OCI-LY7 (cell line): Measurements from ENCODE around the gene GALNT10. TPM values are rescaled to one million over a fixed set of nuclear protein-coding genes. Genes with fewer than 3 reads are reported as not detected.

Experiments used
- BruUV-seq: library from RNA; stranded (reverse); fragments of 400-500 nt; replicated peaks from 2 replicates; lab custom pipeline; 2021; lab: Mats Ljungman, UMichigan
- CTCF ChIA-PET: fragments of 300-600 bp; sonication (Branson Sonifier 250); formaldehyde crosslinking; loops from one replicate; lab custom pipeline; 2022; ENCODE audit warnings: antibody characterized with exemption; ENCODE audit not compliant: unreplicated experiment; lab: Charles Lee
- POLR2A ChIA-PET: fragments of 300-600 bp; sonication (Branson Sonifier 250); formaldehyde crosslinking; loops from one replicate; lab custom pipeline; 2022; ENCODE audit warnings: antibody characterized with exemption; lab: Charles Lee
- DNase-seq: peaks from one replicate; pipeline ENCODE4 v3.0.0-alpha.2; 2015; ENCODE audit warnings: low spot score
- H2AFZ ChIP-seq: fragments of 200-600 bp; sonication (generic), shearing (Covaris generic); 2 replicates; pipeline ENCODE4 v1.6.1; 2014; ENCODE audit warnings: mild to moderate bottlenecking, antibody characterized with exemption, low read length, moderate library complexity
- H3K27ac ChIP-seq: fragments of 200-600 bp; sonication (generic); 2 replicates; pipeline ENCODE4 v1.5.1; 2014; ENCODE audit warnings: mixed run types, low read depth, mild to moderate bottlenecking, moderate library complexity, low read length, inconsistent platforms; ENCODE audit not compliant: poor library complexity, severe bottlenecking
- H3K36me3 ChIP-seq: fragments of 200-600 bp; sonication (generic); 2 replicates; pipeline ENCODE4 v1.6.1; 2014; ENCODE audit warnings: mild to moderate bottlenecking, antibody characterized with exemption, low read length, moderate library complexity, mixed read lengths; ENCODE audit not compliant: insufficient read depth
- H3K4me1 ChIP-seq: fragments of 200-600 bp; sonication (generic); 2 replicates; pipeline ENCODE4 v1.5.1; 2014; ENCODE audit warnings: mild to moderate bottlenecking, low read length; ENCODE audit not compliant: insufficient read depth, poor library complexity, severe bottlenecking
- H3K4me2 ChIP-seq: fragments of 200-600 bp; sonication (generic); 2 replicates; pipeline ENCODE4 v1.6.1; 2014; ENCODE audit warnings: mild to moderate bottlenecking, low read length
- H3K4me3 ChIP-seq: fragments of 200-600 bp; sonication (generic); 2 replicates; pipeline ENCODE4 v1.5.1; 2014; ENCODE audit warnings: mild to moderate bottlenecking, low read depth, low read length; ENCODE audit not compliant: poor library complexity, severe bottlenecking
- H3K79me2 ChIP-seq: fragments of 200-600 bp; sonication (generic); 2 replicates; pipeline ENCODE4 v1.6.1; 2016; ENCODE audit warnings: low read depth, mild to moderate bottlenecking, low read length, moderate library complexity, mixed read lengths; ENCODE audit not compliant: insufficient read depth
- H3K9me2 ChIP-seq: fragments of 200-600 bp; sonication (generic); 2 replicates; pipeline ENCODE4 v1.6.1; 2016; ENCODE audit warnings: mild to moderate bottlenecking, low read length, mixed read lengths; ENCODE audit not compliant: insufficient read depth
- H3K9me3 ChIP-seq: fragments of 200-600 bp; sonication (generic); 2 replicates; pipeline ENCODE4 v1.6.1; 2014; ENCODE audit warnings: mild to moderate bottlenecking, mixed run types, low read length, mixed read lengths
- H4K20me1 ChIP-seq: fragments of 200-600 bp; sonication (generic); 2 replicates; pipeline ENCODE4 v1.6.1; 2014; ENCODE audit warnings: mild to moderate bottlenecking, antibody characterized with exemption, low read length, moderate library complexity, mixed read lengths; ENCODE audit not compliant: insufficient read depth
- CTCF ChIP-seq: fragments of 200-600 bp; sonication (generic); conservative IDR thresholded peaks from 2 replicates; pipeline ENCODE4 v1.5.1; 2014; ENCODE audit warnings: mild to moderate bottlenecking, antibody characterized with exemption, low read length, moderate library complexity, mixed read lengths
- EZH2phosphoT487 ChIP-seq: fragments of 200-600 bp; sonication (generic); IDR thresholded peaks from 2 replicates; pipeline ENCODE4 v1.6.1; 2018; ENCODE audit warnings: low read depth, borderline replicate concordance, mild to moderate bottlenecking, mixed run types, antibody characterized with exemption, low read length, moderate library complexity, mixed read lengths
- intact Hi-C: fragments of 100-400 bp; cut with micrococcal nuclease; formaldehyde crosslinking; loops from one replicate; pipeline ENCODE4 v1.10.0; 2022; ENCODE audit not compliant: unreplicated experiment
- total RNA-seq, 2 experiments: library from RNA; depleted of rRNA in 1 of 2; stranded (reverse); fragments of >200 nt in 1 of 2; shearing (Covaris generic) in 1 of 2; gene quantifications; 2 replicates each; pipeline ENCODE4 v1.2.3, GENCODE V29; 2014 to 2022

Gene GALNT10
- total RNA-seq, 2 experiments from 2014 or later = 7.3 to 20.6 TPM

GRCh38 chr5:154288145-154288544 is 97.6 kb downstream of the GALNT10 start:
- no peaks in the 10 kb centered on the region for H4K20me1 ChIP-seq
- no peaks in the 10 kb centered on the region for H3K79me2 ChIP-seq
- H3K4me1 ChIP-seq = no peaks in the 10 kb centered on the region
- H3K27ac ChIP-seq = no peak overlapping the region
- DNase-seq = no peak
- H3K9me2 ChIP-seq = no peaks in the 10 kb centered on the region
- H2AFZ ChIP-seq = no peak overlapping the region
- BruUV-seq = no TSS peak
- no peak overlapping the region for H3K4me2 ChIP-seq
- H3K4me3 ChIP-seq = no peak overlapping the region
- intact Hi-C loops = no loop called here
- POLR2A ChIA-PET = interaction anchor here (0.6 to 1.1 kb wide), 2 partner anchors 14 to 179 kb away, joined by 3 read pairs; no protein-coding TSS in a partner anchor
- CTCF ChIA-PET = no interaction called here
- no peaks in the 10 kb centered on the region for H3K9me3 ChIP-seq
- TF ChIP-seq CTCF (no peak), EZH2phosphoT487 (no peak)
- H3K36me3 ChIP-seq = no peaks in the 10 kb centered on the region

DNA sequence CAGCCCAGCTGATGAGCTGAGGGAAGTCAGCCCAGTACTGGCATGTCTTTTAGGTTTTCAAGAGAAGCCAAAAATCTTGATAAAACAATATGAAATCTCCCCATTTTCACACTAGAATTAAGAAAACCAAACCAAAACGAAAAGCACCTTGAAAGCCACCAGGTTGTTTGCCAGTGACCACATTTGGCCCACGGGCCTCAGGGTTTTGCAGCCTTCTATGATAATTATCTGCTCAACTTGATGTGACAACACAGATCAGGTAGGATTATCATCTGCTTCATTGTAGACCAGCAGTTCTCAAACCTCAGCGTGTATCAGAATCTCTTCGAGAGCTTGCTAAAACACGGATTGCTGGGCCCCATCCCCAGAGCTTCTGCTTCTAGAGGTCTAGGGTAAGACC is 101.4 kb downstream of the GALNT10 start:
- no TSS peak for BruUV-seq
- Histone ChIP-seq H2AFZ (no peak overlapping the region), H4K20me1 (no peaks in the 10 kb centered on the region), H3K27ac (no peak overlapping the region), H3K4me1 (no peaks in the 10 kb centered on the region), H3K4me2 (no peak overlapping the region), H3K9me2 (no peaks in the 10 kb centered on the region), H3K79me2 (no peaks in the 10 kb centered on the region), H3K36me3 (no peaks in the 10 kb centered on the region), H3K4me3 (no peak overlapping the region), H3K9me3 (no peaks in the 10 kb centered on the region)
- TF ChIP-seq CTCF = no peak
- TF ChIP-seq EZH2phosphoT487 = no peak
- DNase-seq = no peak
- ChIA-PET CTCF (no interaction called here), POLR2A (interaction anchor here (1.1 kb wide), 1 partner anchor 312 kb away, joined by 3 read pairs; no protein-coding TSS in a partner anchor)
- intact Hi-C loops = no loop called here

GRCh38 chr5:154293219-154293618 is 102.7 kb downstream of the GALNT10 start:
- H3K9me2 ChIP-seq = no peaks in the 10 kb centered on the region
- BruUV-seq = no TSS peak
- H3K36me3 ChIP-seq = no peaks in the 10 kb centered on the region
- no peak overlapping the region for H2AFZ ChIP-seq
- H3K79me2 ChIP-seq = no peaks in the 10 kb centered on the region
- intact Hi-C loops = no loop called here
- CTCF ChIA-PET = no interaction called here
- POLR2A ChIA-PET = no interaction called here
- H3K4me2 ChIP-seq = no peak overlapping the region
- H3K27ac ChIP-seq = no peak overlapping the region
- no peaks in the 10 kb centered on the region for H3K4me1 ChIP-seq
- DNase-seq = no peak
- no peak overlapping the region for H3K4me3 ChIP-seq
- no peaks in the 10 kb centered on the region for H4K20me1 ChIP-seq
- H3K9me3 ChIP-seq = no peaks in the 10 kb centered on the region
- no peak for TF ChIP-seq EZH2phosphoT487
- TF ChIP-seq CTCF = no peak
